HG03439 (cell line): ENCODE results near the gene ZNF805.
"Not testable (repeated sequence)": the region's sequence is repeated elsewhere in the genome, so short reads cannot be mapped to it uniquely, and the experiment has no call there.

Experiments used
- ATAC-seq: cut with Tn5 transposase; IDR thresholded peaks from one replicate; pipeline ENCODE4 v1.9.1; 2021; ENCODE audit warnings: mild to moderate bottlenecking, moderate library complexity; ENCODE audit not compliant: unreplicated experiment

Gene ZNF805

DNA sequence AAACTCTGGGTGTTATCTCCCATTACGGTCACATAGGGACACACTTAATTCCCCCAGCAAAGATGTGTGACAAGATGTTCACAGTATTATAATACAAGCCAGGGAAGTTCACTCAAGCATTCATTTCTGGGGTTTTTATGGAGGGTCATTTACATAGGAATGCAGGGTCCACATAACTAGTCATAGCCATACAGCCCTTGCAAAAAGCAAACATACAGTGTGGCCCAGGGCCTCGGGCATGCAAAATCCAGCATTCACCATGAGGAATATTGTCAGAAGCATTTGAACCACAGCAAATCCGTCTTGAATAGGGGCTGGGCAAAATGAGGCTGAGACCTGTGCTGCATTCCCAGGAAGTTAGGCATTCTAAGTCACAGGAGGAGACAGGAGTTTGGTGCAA, 26.9 kb downstream of the ZNF805 start:
- no peak for ATAC-seq

DNA sequence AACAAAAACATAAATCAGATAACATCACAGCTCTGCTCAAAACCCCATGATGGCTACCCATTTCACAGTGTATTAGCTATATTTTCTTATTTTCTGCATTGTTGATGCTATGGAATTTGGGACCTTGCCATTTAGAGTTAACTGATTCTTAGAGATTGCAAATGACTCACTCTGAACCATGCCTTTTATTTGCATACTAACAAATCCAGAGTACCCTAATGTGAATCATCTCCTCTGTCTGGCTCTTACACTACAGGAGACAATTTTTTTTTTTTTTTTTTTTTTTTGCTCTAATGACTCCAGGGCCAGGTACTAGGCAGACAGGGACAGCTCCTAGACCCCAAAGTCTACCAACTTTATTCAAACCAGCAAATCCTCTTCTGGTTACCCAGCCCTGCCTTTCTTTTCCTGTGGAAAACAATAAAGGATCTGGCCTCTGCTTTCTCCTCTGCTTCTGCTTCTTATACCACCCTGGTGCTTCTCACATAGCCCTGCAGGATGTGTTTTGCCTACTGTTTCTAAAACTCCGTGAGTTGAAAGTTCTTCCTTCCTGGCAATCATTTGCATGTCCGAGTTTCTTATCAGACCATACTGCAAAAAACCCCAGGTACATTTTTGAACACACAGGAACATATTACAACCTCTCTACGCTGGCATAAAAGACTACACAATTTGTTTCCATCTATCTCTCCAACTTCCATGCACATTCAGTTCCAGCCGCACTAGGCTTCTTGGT, 29.3 kb downstream of the ZNF805 start:
- no peak for ATAC-seq

DNA sequence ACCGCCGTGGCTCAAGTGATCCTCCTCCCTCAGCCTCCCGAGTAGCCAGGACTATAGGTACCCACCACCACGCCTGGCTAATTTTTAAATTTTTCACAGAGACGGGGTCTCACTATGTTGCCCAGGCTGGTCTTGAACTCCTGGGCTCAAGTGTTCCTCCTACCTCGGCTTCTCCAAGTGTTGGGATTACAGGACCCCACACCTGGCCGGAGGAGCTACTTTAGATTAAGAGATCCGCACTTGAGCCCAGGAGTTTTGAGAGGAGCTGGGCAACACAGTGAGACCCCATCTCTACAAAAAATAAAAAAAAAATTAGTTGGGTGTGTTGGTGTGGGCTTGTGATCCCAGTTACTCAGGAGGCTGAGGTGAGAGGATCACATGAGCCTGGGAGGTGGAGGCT, 30.8 kb downstream of the ZNF805 start:
- no peak for ATAC-seq

GRCh38 chr19:57273014-57273413, 32.6 kb downstream of the ZNF805 start:
- no peak for ATAC-seq

GRCh38 chr19:57276430-57276829, 36.0 kb downstream of the ZNF805 start:
- no peak for ATAC-seq

GRCh38 chr19:57278481-57278880, 38.0 kb downstream of the ZNF805 start:
- ATAC-seq, result not testable (repeated sequence)

DNA sequence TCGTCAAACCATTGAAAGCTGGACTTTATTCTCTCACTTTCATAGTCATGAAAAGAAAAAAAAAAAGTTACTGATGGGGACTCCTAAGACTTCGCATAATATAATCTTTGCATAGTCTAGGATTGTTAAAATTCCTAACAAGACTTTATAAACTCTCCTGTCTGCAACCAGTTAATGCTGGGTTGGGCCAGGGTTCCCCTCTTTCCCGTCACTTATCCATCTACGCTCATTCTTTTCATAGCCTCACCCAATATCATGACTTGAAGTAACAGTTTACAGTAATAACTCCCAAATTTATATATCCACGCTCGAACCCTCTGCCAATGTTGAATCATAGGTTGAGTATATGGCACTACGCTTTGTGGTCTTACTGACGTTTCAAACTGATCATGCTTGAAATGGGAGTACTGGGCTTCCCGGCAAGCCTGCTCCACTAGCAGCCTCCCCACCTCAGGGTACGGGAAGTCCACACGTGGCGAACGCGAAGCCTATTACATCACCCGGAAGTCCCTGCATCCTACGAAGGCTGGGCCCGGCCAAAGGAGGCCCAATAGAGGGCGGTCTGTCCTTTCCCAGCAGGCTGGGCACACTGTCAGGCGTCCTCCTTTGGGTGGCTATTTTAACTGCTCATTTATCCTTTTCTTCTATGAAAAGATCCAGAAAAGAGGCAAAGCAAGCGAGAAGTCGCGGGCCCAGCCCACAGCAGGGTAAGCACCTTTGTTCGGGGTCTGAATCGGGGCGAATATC, 39.2 kb downstream of the ZNF805 start:
- peak; percentile 64 for ATAC-seq

DNA sequence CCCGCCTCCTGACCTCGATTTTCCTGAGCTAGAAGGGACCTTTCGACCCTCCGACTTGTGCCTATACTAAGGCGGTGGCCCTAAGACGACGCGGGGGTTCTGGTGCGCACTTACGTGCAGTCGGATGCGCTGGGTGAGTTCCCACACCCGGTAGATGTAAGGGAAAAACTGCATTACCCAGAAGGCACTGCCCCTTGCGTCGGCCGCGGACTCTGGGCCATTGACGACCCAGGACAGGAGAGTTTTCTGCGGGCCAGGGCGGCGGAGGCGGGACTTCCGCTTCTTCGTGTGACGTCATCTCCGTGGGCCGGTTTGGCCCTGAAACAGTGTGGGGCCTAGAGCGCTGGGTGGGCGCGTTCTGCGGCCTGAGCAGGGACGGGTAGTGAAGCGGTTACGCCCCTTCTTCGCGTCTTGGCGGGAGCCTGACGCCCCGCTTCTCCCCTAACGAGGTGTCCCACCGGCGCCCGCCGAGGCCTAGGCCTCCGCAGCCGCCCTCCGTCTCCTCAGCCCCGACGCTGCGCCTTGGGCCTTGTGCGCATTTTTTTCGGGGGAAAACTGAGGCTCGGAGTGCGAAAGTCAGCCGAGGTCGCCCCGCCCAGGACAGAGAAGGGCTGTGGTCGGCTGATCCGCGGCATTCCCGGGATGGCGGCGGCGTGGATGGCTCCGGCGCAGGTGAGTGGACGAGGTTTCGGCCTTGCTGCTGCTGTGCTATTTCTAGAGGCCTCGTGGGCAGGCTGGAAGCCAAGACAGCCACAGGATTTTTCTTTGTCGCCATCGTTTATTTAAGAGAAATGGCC, 39.9 kb downstream of the ZNF805 start, which contains the start of gene ZNF460:
TSS of gene ZNF460 (plus strand) at position 321 of the 797 bp plus-strand sequence. CDS start at position 643, 322 bp downstream.
- ATAC-seq, result peak; percentile 73

DNA sequence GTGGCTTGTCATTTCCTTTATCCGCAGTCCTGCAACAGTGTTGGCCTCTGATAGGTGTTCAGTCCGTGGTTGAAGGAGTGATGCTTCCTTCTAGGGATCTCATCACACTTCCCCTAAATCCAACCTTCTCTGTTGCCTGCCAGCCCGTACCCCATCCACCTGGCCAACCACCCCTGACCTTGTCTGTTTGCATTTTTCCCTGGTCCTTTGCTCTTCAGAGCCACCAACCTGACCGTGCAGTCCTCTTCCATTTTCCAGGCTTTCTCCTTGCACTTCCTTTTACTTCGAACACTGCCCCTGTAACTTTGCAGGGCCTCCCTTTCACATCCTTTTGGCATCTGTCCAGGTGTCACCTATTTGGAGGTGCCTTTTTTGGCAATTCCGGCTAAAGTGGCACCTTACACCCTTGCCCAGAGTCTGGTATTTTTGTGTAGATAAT, 40.5 kb downstream of the ZNF805 start:
- no peak for ATAC-seq

DNA sequence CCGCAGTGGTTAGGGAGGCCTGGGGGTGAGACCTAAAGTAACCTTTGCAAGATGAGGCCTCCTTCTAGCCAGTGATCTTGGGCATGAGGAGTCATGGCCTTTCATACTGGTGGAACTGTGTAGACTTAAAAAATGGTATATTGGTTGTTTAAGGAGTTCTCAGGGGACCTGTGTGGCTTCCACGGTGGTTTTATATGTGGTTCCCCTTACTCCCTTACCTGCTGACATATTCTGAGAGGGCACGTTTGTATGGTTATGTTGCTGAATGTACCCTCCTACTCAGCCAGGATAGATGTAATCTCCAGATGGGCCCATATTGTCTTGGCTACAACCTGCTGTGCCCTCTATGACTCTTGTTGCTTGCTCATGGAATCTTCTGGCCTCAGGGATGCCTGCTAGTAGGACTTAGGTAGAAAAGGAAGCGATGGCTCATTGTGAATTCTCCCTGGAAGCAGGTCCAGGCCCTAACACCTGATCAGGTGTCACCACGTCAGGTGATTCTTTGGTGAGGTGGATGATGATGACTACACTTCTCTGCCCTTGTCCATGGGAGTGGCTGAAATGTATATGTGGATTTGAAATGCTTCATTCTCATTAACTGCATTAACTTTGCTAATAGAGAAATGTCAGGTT, 41.7 kb downstream of the ZNF805 start:
- ATAC-seq, result no peak

DNA sequence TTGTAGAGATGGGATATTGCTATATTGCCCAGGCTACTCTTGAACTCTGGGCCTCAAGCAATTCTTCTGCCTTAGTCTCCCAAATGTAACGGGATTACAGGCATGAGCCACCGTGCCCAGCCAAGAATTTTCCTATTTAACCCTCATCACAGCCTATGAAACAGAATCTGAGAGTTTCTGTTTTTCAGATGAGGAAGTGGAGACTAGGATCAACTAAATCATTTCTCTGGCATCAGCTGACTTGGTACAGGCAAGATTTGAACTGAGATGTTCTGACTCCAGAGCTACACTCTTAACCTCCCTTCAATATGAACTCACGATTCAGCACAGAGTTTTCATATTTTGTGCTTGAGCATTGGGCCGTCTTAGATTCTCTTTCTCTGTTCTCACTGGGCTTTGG, 47.9 kb downstream of the ZNF805 start:
- ATAC-seq, result no peak

GRCh38 chr19:57290970-57291369, 50.5 kb downstream of the ZNF805 start:
- no peak for ATAC-seq

GRCh38 chr19:57292547-57292946, 52.1 kb downstream of the ZNF805 start:
- no peak for ATAC-seq

DNA sequence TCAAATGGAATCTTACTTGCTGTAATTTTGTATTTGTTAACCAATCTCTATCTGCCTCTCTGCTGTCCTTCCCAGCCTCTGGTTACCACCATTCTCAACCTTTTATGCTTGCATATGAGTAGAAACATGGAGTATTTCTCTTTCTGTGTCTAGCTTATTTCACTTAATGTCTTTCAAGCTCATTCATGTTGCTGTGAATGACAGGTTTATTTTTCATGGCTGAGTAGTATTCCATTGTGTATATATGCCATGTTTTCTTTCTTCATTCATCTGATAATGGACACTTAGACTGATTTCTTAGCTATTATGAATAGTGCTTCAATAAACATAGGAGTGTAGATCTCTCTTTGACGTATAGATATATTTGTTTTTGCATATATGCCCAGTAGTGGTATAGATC, 53.3 kb downstream of the ZNF805 start:
- no peak for ATAC-seq

DNA sequence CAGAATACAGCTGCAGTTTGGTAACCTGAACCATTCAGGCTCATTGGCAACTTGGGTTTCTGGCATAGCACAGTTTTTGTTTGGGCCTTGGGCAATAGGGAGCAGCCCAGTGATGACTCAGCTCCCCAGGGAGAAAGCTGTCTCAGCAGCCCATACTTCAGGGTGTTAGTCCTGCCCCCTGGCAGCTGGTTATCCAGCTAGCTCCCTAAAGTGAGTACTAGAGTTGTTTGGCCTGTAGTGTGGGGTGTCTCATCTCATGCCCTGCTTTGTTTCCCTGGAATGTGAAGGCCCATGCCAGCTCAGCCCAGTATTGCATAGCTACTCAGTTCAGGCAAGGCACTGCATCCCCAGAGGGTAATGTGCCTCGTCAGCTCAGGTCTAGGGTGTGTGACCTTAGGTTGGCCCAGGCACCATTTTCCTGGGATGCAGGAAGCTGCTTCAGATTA, 61.6 kb downstream of the ZNF805 start:
- no peak for ATAC-seq

- ATAC-seq, result no peak
These were observed 62.4 kb downstream of the ZNF805 start for GRCh38 chr19:57302727-57303401.
